Calu3 (cell line): ENCODE data around the gene PIP4K2B. TPM values are rescaled to one million over a fixed set of nuclear protein-coding genes. Genes with fewer than 3 reads are reported as not detected.
"Not testable (repeated sequence)": the region's sequence is repeated elsewhere in the genome, so short reads cannot be mapped to it uniquely, and the experiment has no call there.

Experiments
- BruUV-seq: library from RNA; stranded (reverse); fragments of 400-500 nt; replicated peaks from 2 replicates; lab custom pipeline; 2021; lab: Mats Ljungman, UMichigan
- CTCF ChIA-PET: fragments of 300-600 bp; sonication (Branson Sonifier 250); formaldehyde crosslinking; loops from one replicate; lab custom pipeline; 2022; ENCODE audit warnings: antibody characterized with exemption; lab: Charles Lee
- DNase-seq: peaks from one replicate; pipeline ENCODE4 v3.0.0; 2022
- H3K27ac Mint-ChIP-seq: one replicate; pipeline ENCODE4 v1.8.0; 2022; ENCODE audit warnings: mixed read lengths; ENCODE audit not compliant: unreplicated experiment
- H3K27me3 Mint-ChIP-seq: one replicate; pipeline ENCODE4 v1.8.0; 2022; ENCODE audit warnings: mixed read lengths; ENCODE audit not compliant: unreplicated experiment
- H3K36me3 Mint-ChIP-seq: one replicate; pipeline ENCODE4 v1.8.0; 2022; ENCODE audit warnings: mild to moderate bottlenecking, moderate library complexity, mixed read lengths; ENCODE audit not compliant: insufficient read depth, unreplicated experiment
- H3K4me1 Mint-ChIP-seq: one replicate; pipeline ENCODE4 v1.8.0; 2022; ENCODE audit warnings: mild to moderate bottlenecking, low read depth, mixed read lengths; ENCODE audit not compliant: unreplicated experiment
- H3K4me3 Mint-ChIP-seq: one replicate; pipeline ENCODE4 v1.8.0; 2022; ENCODE audit warnings: mild to moderate bottlenecking, low read depth, moderate library complexity, mixed read lengths; ENCODE audit not compliant: unreplicated experiment
- H3K9me3 Mint-ChIP-seq: one replicate; pipeline ENCODE4 v1.8.0; 2022; ENCODE audit warnings: low read depth, mixed read lengths; ENCODE audit not compliant: unreplicated experiment
- intact Hi-C: fragments of 100-400 bp; cut with micrococcal nuclease; formaldehyde crosslinking; loops from one replicate; pipeline ENCODE4 v1.10.0; 2022; ENCODE audit not compliant: unreplicated experiment
- total RNA-seq: library from RNA; stranded (reverse); gene quantifications from 2 replicates; pipeline ENCODE4 v1.2.3, GENCODE V29; 2022
- TF ChIP-seq, protein P1 (sequence below): fragments of 200-600 bp; IDR thresholded peaks from one replicate; pipeline ENCODE4 v1.8.0; 2022; ENCODE audit warnings: antibody characterized with exemption; ENCODE audit not compliant: unreplicated experiment

Gene PIP4K2B
- total RNA-seq, 1 experiment from 2014 or later = 120 TPM

DNA sequence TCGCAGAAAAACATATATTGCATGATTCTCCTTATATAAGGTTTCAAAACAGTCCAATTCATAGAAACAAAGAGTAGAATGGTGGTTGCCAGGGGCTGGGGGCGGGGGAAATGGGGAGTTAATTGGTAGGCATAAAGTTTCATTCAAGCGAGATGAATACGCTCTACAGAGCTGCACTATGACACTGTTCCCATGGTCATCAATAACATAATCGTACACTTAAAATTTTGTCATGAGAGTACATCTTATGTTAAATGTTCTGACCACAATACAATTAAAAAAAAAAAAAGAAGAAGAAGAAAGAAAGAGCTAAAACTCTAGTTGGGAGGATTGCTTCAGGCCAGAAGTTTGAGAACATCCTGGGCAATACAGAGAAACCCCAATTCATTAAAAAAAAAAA lies 5.1 kb downstream of the PIP4K2B start:
- intact Hi-C loops = no loop called here
- TF ChIP-seq, protein P1, sequence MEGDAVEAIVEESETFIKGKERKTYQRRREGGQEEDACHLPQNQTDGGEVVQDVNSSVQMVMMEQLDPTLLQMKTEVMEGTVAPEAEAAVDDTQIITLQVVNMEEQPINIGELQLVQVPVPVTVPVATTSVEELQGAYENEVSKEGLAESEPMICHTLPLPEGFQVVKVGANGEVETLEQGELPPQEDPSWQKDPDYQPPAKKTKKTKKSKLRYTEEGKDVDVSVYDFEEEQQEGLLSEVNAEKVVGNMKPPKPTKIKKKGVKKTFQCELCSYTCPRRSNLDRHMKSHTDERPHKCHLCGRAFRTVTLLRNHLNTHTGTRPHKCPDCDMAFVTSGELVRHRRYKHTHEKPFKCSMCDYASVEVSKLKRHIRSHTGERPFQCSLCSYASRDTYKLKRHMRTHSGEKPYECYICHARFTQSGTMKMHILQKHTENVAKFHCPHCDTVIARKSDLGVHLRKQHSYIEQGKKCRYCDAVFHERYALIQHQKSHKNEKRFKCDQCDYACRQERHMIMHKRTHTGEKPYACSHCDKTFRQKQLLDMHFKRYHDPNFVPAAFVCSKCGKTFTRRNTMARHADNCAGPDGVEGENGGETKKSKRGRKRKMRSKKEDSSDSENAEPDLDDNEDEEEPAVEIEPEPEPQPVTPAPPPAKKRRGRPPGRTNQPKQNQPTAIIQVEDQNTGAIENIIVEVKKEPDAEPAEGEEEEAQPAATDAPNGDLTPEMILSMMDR = no peak
- CTCF ChIA-PET = interaction anchor here (0.6 to 0.7 kb wide), 10 partner anchors 15 to 1964 kb away, joined by 3 to 5 read pairs (median 3); no protein-coding TSS in a partner anchor
- DNase-seq = no peak
- BruUV-seq = no TSS peak
- no peak overlapping the region for H3K4me3 Mint-ChIP-seq
- H3K27me3 Mint-ChIP-seq = no peaks in the 10 kb centered on the region
- H3K36me3 Mint-ChIP-seq = peaks cover 38% of the 10 kb centered on the region
- H3K9me3 Mint-ChIP-seq = no peaks in the 10 kb centered on the region
- H3K4me1 Mint-ChIP-seq = peaks cover 28% of the 10 kb centered on the region
- H3K27ac Mint-ChIP-seq = no peak overlapping the region

DNA sequence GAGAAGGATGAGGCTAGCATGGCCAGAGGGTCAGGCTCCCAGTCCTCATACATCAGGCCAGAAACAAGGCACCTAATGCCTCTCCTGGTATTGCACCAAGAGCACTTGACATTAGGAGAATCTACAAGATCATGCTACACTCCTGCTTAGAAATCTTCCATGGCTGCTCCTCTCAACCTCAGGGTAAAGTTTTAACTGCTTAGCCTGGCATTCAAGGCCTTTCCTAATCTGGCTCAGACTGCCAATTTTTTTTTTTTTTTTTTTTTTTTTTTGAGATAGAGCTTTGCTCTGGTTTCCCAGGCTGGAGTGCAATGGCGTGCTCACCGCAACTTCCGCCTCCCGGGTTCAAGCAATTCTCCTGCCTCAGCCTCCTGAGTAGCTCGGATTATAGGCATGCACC lies 8.2 kb downstream of the PIP4K2B start:
- BruUV-seq = no TSS peak
- intact Hi-C loops = no loop called here
- DNase-seq = no peak
- TF ChIP-seq, protein P1 = no peak
- Mint-ChIP-seq H3K27ac (no peak overlapping the region), H3K4me3 (no peak overlapping the region), H3K27me3 (no peaks in the 10 kb centered on the region), H3K4me1 (peaks cover 2% of the 10 kb centered on the region), H3K9me3 (no peaks in the 10 kb centered on the region), H3K36me3 (peaks cover 18% of the 10 kb centered on the region)
- CTCF ChIA-PET = interaction anchor here (0.6 to 0.7 kb wide), 2 partner anchors 519 to 1164 kb away, joined by 3 to 5 read pairs; no protein-coding TSS in a partner anchor

DNA sequence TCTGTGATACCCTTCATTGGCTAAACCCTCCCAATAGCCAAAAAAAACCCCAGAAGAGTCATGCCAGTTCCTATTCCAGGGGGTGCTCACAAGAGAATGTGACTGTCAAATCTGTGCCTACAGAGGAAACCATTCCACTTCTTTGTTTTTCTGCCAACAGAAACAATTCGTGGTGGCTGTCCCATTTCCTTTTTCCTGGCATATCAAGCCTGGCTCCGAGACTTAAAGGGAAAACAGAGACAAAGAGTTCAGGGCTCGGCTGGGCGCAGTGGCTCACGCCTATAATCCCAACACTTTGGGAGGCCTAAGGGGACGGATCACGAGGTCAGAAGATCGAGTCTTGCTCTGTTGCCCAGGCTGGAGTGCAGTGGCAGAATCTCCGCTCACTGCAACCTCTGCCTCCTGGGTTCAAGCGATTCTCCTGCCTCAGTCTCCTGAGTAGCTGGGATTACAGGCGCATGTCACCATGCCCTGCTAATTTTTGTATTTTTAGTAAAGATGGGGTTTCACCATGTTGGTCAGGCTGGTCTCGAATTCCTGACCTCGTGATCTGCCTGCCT lies 9.1 kb downstream of the PIP4K2B start:
- H3K9me3 Mint-ChIP-seq, H3K27ac Mint-ChIP-seq, H3K27me3 Mint-ChIP-seq, BruUV-seq, DNase-seq, intact Hi-C loops, CTCF ChIA-PET, H3K4me3 Mint-ChIP-seq, H3K4me1 Mint-ChIP-seq: not testable (repeated sequence)
- peaks cover 12% of the 10 kb centered on the region for H3K36me3 Mint-ChIP-seq

DNA sequence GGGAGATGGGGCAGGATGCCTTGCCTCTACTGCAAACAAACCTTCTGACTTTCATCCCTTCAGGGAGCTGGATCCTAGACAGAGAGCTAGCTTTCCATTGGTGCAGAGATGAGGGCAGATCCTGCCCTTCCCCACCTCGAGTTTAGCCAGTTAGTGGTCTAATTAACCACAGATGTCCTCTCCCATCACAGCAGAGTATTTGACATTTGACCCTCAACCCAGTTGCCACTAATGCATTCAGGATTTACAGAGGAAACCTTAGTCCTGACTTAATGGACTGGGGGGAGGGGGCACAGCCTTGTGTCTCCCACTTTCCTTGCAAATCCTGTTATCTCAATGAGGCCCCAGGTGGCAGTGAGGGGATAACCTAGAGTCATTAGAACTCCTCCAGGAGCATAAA lies 10.2 kb downstream of the PIP4K2B start:
- TF ChIP-seq, protein P1 = no peak
- Mint-ChIP-seq H3K27ac (no peak overlapping the region), H3K4me3 (no peak overlapping the region), H3K27me3 (no peaks in the 10 kb centered on the region), H3K9me3 (no peaks in the 10 kb centered on the region), H3K4me1 (no peaks in the 10 kb centered on the region), H3K36me3 (peaks cover 15% of the 10 kb centered on the region)
- CTCF ChIA-PET = interaction anchor here (0.9 kb wide), 1 partner anchor 35 kb away, joined by 5 read pairs; no protein-coding TSS in a partner anchor
- intact Hi-C loops = no loop called here
- BruUV-seq = no TSS peak
- DNase-seq = no peak

DNA sequence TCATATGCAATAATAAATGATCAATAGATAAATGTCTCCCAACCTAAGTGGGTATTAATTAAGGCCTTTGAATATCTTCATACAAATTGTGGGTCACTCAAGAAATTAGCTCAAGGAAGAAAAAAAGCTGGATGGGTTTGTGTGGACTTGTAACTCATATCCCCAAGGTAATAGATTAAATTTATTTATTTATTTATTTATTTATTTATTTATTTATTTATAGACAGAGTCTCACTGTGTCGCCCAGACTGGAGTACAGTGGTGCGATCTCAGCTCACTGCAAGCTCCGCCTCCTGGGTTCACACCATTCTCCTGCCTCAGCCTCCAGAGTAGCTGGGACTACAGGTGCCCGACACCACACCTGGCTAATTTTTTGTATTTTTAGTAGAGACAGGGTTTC lies 11.4 kb downstream of the PIP4K2B start:
- intact Hi-C loops, H3K27me3 Mint-ChIP-seq, DNase-seq, H3K27ac Mint-ChIP-seq, H3K4me3 Mint-ChIP-seq, H3K4me1 Mint-ChIP-seq, H3K9me3 Mint-ChIP-seq, BruUV-seq: not testable (repeated sequence)
- CTCF ChIA-PET = interaction anchor here (0.5 to 0.9 kb wide), 5 partner anchors 11 to 1406 kb away, joined by 3 to 6 read pairs (median 4); partner anchors contain the start of gene PIP4K2B
- peaks cover 21% of the 10 kb centered on the region for H3K36me3 Mint-ChIP-seq
